HG03108 (cell line): ENCODE measurements around the gene VAV1.
A peak's percentile ranks its signal among the peaks of the same experiment; 100 is the strongest.
"Not testable (repeated sequence)": the region's sequence is repeated elsewhere in the genome, so short reads cannot be mapped to it uniquely, and the experiment has no call there.

ENCODE experiments used
- ATAC-seq: cut with Tn5 transposase; IDR thresholded peaks from one replicate; pipeline ENCODE4 v1.9.1; 2021; ENCODE audit warnings: moderate library complexity; ENCODE audit not compliant: unreplicated experiment

Gene VAV1

DNA sequence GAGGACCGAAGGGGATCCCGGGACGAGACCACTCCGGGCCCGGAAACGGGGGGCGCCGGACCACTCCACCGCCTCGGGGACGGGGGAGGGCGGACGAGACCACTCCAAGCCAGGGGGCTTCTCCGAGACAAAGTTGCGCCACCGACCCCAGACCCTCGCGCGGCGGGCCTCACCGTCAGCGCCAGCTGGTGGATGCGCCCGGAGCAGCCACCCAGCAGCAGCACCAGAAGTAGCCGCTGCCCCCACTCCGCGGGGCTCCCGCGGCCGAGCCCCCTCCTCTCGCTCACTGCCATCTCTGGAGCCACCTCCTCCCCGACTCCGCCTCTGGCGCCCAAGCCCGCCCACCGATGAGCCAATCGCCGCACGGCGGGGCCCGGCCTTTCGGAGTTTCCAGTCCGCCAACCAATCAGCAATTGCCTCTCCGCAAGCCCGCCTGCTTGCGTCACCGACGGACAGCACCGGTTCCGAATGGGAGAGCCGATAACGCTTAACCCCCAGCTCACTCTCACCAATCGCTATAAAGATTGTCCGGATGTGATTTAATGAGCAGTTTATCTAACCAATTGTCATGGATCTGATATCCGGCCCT lies 35.1 kb upstream of the VAV1 start, which contains the start of gene GPR108:
TSS of gene GPR108 (minus strand) at position 297 of the 589 bp plus-strand sequence. CDS start at position 293, 4 bp downstream.
- peak; percentile 53 for ATAC-seq

DNA sequence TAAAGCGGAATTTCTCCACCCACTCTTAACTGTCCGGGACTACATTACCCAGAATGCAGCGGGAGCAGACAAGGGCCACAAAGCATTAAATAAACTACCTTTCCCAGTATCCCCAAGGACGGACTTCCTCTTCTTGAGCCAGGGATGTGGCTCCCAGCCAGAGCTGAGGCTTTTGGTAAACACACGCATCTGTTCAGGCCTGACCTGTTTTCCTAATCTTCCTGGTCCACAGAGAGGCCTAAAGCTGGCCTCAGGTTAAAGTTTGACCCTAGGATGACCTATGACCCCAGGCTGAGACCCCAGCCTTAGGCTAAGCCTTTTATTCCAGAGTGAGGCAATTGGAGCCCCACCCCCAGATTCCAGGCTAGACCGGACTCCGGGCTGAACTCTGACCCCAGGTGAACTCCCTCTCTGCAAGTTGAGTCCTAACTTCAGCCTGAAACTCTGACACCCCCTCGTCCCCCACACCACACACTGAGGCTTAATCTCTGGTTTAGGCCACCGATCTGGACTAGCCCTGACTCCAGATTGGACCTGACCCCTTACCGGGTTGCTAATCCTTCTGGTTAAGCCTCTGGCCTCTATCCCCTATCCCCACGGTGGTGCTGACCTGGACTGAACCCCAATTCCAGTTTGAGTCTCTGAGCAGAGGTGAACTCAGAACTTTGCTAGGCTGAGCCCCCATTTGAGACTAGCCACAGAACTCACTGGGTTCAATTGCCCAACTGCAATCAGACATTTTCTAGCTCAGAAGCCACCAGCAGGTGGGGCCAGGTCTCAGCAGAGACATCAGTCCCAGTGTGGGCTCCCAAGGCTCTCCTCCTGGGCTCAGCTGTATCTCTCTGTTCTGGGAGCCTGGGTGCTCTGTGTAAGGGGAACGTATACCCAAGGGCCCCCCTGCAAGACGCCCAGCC lies 34.4 kb upstream of the VAV1 start:
- ATAC-seq: no peak

DNA sequence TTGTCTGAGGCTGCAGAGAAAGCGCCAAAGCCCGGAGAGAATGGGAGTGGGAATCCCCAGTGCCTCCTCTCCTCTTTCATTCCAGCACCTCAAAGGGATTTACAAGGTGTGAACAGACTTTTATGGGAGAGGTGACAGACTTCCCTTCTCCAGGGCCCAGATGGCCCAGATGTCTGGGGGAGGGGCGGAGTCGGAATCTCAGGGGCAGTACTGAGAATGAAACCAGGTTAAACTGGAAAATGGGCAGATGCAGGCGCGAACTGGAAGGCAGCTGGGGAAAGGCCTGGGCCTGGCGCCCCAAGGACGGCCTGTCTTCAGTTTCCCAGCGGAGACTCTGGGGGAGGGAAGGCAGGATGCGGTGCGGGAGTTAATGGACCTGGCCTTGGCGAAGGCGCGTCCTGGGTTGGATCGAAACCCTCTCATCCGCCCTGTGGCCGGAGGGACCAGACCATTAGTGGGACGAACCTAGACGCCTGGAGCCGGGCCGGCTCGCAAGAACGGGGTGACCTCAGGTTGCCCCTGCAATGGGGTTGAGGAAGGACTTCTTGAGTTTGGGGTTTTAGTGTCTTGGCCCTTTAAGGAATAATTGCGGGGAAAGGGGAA lies 33.6 kb upstream of the VAV1 start:
- ATAC-seq: no peak

DNA sequence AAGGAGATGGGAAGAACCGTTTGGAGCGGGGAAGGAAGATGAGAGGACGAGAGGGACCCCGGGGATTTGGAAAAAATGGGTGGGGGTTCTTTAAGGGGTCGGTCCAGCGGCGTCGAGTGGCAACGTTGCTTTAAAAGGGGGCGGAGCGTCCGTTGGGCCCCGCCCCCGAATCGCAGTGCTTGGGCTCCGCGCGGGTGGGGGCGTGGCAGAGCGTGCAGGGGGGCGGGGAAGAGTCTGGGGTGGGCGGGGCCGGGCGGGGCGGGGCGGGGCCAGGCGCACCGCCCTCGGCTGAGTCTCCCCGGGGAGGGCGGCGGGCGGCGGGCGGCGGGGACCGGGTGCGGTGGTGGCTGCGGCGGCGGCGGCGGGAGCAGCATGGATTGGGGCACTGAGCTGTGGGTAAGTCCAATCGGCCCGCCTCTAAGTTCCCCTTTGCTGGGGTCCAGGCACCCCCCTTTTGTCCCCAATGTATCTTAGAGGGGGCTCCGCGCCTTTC lies 33.1 kb upstream of the VAV1 start, which contains the start of gene TRIP10:
TSS of gene TRIP10 (plus strand) at position 291 of the 493 bp plus-strand sequence. CDS start at position 373, 82 bp downstream.
- no peak for ATAC-seq

DNA sequence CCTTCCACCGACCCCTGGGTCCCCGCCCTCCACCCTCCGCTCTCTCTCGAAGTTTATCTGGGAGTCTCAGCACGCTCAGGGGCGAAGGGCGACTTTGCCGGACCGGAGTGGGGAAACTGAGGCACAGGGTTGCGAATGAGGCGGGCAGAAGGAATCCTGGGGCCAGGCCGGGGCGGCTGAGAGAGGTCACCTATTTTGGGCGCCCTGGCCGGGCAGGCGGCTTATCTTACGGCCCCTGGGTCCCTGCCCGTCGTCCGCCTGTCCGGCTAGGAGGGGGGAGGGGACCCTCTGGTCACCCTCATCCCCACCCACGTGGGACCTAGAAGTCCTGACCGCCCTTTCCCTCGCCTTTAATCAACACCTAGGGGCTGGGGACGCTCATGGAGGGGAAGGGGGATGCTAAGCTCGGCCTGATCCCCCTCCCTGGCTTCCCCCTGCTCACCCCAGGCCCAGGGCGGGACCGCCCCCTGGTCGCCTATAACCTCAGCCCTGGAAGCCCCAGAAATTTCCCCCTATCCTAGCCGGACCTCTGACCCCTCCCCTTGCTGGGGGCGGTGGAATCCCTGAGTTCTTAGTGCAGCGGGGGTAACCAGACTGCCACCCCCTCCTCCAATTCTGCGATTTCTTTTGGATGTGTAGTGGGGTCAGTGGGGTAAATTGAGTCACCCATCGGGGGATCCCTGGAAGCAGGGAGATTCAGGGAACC lies 32.5 kb upstream of the VAV1 start:
- ATAC-seq: no peak

DNA sequence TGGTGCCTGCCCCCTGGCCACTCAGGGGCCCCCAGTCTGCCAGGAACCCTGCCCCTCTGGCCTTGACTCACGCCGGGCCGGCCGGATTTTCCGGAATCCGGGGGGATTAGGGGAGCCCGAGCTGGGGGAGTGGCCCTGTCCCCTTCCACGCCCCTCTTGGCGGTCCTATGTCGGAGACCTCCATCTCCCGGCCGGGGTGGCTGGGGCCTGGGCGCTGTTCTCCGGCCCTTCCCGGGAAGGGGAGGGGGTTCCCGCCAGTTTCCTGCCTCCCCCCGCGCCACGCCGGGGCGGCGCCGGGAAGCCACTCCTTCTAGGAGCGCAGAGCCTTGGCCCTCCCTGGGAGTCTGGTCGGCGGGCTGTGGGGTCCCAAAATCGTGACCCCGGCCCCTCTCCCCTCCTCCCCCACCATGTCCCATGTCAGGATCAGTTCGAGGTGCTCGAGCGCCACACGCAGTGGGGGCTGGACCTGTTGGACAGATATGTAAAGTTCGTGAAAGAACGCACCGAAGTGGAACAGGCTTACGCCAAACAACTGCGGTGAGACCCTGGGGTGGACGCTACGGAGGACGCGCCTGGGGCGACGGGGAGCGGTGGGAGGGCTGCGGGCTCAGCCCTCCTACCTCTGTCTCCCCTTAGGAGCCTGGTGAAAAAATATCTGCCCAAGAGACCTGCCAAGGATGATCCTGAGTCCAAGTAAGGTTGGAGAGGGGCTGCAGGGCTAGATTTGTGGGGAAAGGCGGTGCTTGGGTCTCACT lies 31.7 kb upstream of the VAV1 start:
- ATAC-seq: no peak

DNA sequence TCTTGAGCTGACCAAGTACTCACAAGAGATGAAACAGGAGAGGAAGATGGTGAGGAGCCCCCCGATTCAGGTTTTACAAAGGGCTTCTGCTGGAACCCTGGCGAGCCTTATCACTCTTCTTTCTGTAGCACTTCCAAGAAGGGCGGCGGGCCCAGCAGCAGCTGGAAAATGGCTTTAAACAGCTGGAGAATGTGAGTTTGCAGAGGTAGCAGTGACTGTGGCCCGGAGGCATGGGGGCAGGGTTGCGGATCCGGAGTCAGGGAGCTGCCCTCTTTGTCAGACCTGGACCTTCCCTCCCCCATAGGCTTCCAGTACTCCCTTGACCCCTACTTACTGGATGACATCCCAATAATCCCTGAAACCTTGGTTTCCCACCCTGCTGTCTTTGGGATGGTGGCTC lies 29.4 kb upstream of the VAV1 start:
- ATAC-seq: no peak

DNA sequence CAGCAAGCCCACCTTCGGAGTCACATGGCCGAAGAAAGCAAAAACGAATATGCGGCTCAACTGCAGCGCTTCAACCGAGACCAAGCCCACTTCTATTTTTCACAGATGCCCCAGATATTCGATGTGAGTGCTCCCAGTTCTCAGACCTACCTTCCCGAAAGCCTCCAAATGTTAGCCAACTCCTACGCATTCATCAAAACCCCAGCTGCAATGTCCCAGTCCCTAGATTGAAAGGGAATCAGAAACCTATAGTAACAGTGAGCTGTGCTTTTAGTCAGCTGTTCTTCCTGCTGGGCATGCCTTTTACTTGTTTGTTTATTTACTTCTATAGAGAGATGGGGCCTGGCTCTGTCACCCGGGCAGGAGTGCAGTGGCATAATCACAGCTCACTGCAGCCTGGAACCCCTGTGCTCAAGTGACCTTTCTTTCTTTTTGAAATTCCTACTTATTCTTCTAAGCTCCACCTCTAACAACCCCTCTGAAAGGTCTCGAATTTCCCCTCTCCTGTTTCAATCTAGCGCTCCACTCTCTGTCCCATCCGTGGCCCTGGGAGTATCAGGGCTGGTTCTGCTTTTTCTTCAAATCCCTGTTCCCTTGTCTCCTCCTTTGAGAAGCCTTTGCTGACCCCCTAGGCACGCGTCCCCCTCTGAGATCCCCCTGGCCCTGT lies 28.7 kb upstream of the VAV1 start:
- ATAC-seq: no peak

DNA sequence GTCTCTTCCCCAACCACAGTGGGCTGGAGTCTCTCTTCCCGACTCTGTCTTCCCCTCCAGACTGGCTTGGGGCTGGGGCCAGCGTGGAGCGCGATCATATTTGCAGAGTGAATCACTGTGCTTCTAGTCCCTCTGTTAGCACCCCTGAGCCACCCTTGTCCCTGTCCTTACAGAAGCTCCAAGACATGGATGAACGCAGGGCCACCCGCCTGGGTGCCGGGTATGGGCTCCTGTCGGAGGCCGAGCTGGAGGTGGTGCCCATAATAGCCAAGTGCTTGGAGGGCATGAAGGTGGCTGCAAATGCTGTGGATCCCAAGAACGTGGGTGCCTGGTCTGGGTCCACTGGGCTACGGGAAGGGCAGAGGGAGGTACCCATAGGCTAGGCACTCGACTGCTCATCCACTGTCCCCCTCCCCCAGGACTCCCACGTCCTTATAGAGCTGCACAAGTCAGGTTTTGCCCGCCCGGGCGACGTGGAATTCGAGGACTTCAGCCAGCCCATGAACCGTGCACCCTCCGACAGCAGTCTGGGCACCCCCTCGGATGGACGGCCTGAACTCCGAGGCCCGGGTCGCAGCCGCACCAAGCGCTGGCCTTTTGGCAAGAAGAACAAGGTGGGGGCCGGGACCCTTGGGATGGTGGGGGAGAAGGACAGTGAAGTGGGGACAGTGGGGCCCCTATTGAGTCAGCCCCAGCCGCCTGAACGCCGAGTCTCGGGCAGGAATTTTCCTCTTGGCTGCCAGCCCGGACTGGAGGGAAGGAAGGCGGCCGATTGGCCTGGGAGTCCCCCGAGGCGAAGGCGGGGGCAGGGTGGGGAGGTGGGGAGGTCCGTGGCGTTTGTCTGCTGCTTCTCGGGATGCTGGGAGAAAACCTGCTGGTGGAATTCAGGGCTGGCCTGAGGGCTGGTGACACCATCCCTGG lies 27.9 kb upstream of the VAV1 start:
- no peak for ATAC-seq

DNA sequence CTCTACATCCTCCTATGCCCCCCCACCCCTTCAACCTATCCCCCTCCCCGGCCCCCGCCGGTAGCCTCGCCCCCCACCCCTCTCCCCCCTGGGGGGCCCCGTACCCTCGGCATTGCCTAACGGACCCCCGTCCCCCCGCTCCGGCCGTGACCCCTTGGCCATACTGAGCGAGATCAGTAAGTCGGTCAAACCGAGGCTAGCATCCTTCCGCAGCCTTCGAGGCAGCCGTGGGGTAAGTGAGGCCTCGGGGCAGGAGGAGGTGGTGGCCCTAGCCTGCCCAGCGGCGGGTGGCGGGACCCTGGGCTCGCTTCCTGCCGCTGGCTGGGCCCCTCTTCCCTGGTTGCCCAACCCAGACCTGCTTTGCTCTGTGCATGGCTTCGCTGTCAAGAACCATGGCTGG lies 26.5 kb upstream of the VAV1 start:
- ATAC-seq: no peak

DNA sequence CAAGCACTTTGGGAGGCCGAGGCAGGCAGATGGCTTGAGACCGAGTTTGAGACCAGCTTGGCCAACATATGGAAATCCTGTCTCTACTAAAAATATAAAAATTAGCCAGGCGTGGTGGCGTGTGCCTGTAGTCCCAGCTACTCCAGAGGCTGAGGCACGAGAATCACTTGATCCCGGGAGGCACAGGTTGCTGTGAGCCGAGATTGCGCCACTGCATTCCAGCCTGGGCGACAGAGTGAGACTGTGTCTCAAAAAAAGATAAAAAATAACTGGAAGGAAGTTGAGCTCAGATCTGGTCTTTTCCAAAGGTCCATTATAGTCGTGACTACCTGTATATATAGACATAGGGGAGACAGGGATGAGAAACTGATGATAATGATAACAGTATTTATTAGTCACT lies 24.0 kb upstream of the VAV1 start:
- not testable (repeated sequence) for ATAC-seq

DNA sequence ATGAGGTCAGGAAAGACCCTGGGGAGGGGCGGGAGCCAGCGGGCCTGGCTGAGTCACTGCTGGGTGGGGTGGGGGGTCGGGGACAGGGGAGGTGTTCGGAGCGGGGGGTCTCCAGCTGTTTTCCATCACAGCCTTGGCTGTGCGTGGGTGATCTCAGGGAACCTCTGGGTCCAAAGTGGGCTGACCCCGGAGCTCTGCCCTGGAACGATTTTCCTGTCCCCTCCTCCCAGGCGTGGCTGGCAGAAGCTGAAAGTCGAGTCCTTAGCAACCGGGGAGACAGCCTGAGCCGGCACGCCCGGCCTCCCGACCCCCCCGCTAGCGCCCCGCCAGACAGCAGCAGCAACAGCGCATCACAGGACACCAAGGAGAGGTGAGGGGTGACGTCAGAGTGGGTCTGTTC lies 22.4 kb upstream of the VAV1 start:
- ATAC-seq: no peak

DNA sequence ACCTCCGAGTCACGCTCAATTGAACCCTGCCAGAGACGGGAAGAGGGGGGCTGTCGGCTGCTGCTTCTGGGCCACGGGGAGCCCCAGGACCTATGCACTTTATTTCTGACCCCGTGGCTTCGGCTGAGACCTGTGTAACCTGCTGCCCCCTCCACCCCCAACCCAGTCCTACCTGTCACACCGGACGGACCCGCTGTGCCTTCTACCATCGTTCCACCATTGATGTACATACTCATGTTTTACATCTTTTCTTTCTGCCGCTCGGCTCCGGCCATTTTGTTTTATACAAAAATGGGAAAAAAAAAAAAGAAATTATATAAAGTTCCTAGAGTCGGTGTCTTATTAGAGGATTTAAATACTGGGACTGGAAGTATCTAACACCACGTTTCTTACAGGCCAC lies 21.3 kb upstream of the VAV1 start:
- no peak for ATAC-seq

DNA sequence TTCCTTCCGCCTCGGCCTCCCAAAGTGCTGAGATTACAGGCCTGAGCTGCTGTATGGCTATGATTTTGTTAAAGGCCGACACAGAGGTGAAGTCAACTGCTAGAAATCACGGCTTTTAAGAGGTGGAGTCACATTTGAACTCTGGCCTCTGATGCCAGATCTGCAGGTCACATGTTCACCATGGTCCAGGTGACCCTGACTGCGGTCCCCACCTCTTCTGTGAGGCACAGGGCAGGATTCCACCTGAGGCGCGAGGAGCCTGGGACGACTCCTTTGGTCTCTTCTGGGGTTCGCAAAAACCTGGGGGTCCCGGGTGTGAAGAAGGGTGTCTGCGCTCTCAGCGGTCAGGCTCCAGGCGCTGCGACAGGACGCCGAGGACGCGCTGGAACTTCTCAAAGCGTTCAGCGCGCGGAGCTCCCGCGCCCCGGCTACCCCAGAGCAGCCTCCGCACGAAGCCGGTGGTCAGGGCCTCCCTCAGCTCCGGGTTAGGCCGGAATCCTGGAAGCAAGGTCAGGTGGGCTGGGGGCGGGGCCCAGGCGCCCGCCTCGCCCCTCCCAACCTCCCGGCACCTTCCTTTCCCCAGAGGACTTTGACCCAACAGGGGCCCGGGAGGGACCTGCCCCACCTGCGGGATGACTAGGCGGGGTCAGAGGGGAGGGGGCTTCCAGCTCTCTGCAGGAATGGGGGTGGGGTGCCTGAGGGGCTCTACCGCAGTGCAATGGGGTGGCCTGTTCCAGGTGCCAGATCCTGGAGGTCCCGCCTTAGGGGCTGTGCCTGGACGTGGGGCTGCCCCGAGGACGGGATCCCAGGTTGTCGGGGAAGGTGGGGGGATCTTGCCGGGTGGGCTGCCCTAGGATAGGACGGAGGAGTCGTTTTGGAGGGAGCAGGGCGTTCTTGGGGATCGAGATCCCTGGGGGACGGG lies 20.0 kb upstream of the VAV1 start:
- no peak for ATAC-seq

DNA sequence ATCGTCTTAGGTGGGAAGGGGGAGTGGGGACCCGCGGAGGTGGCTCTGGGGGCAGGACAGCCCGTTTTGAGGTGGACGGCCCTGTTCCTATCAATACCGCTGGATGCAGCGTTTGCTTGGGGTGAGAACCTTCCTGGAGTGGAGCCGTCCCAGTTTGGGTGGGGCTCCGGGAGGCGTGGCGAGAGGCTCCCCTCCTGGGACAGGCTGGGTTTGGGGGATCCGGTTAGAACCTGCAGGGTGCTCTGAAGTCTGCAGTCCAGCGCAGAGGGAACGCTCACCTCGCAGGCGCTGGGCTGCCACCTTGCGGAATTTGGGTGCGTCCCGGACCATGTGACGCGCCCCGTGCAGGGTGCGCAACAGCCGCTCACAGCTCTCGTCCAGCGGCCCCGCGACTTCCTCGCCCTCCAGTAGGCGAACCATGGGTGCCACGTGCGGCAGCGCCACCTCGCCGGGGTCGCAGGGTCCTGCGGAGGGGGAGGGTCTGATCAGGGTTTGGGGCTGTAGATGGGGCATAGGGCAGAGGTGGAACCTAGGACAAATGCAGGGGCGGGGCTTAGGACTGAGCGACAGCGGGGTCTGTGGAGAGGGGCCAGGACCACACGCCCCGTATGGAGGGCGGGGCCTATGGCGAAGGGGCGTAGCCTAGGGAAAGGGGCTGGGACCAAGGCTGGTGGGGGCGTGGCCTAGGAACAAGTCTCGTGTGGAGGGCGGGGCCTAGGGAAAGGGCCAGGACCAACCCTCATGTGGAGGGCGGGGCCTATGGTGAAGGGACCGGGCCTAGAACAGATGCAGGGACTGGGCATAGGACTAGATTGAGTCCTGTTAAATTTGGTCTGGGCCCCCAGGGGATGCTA lies 19.1 kb upstream of the VAV1 start:
- ATAC-seq: peak; percentile 71

DNA sequence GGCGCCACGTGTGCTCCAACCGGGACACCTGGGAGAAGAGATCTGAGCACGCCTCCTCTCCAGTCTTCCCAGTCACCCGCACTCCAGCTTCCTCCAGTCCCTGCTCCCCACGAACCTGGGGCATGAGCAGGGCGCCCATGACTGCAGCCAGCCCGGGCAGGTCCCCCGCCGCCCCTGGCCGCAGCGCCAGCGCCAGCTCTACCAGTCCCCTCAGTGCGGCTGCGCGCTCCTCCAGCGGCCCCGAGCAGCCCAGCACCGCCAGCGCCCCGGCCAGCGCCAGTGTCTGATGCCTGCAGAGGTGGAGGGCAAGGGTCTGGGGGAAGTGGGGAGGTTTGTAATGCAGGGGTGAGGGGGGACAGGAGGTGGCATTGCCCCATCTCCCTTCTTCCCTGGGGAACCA lies 18.4 kb upstream of the VAV1 start:
- no peak for ATAC-seq
